NB4 (cell line): ENCODE data around the gene SCYGR5.

ENCODE experiments used
- CTCF ChIP-seq: IDR thresholded peaks from one replicate; pipeline ENCODE4 v1.5.1; 2012; ENCODE audit warnings: low read depth, low read length
- MAX ChIP-seq: IDR thresholded peaks from 2 replicates; pipeline ENCODE4 v1.6.1; 2011; ENCODE audit warnings: low read depth, low read length
- MYC ChIP-seq: IDR thresholded peaks from 2 replicates; pipeline ENCODE4 v1.6.1; 2011; ENCODE audit warnings: low read depth, low read length
- POLR2A ChIP-seq: IDR thresholded peaks from 2 replicates; pipeline ENCODE4 v1.6.1; 2011; ENCODE audit warnings: mild to moderate bottlenecking; ENCODE audit not compliant: insufficient read length; ENCODE audit errors: extremely low read depth

GRCh38 chr2:227710986-227711385 is 44.4 kb downstream of the SCYGR5 start:
- TF ChIP-seq CTCF = no peak
- no peak for TF ChIP-seq POLR2A
- TF ChIP-seq MYC = no peak
- no peak for TF ChIP-seq MAX
